Keratinocyte (primary cell): Measurements from ENCODE around the gene SMYD2. TPM values are rescaled to one million over a fixed set of nuclear protein-coding genes. Genes with fewer than 3 reads are reported as not detected.

Experiments
- DNase-seq: peaks from one replicate; pipeline ENCODE4 v3.0.0-alpha.2; 2011; ENCODE audit warnings: low read depth, missing footprints, low spot score
- FAIRE-seq: peaks from 2 replicates; lab custom pipeline; 2011; peaks lifted over from hg19 to GRCh38; lab: Jason Lieb, UNC
- H2AFZ ChIP-seq: 2 replicates; pipeline ENCODE4 v1.6.0; 2012; ENCODE audit warnings: low read length, control low read depth, inconsistent platforms; ENCODE audit not compliant: control insufficient read depth
- H3K27ac ChIP-seq: 2 replicates; pipeline ENCODE4 v1.5.1; 2011; ENCODE audit warnings: low read length; ENCODE audit not compliant: control insufficient read depth, insufficient read depth
- H3K27me3 ChIP-seq: 3 replicates; pipeline ENCODE4 v1.6.0; 2011; ENCODE audit warnings: low read length; ENCODE audit not compliant: control insufficient read depth, insufficient read depth; ENCODE audit errors: extremely low read depth
- H3K36me3 ChIP-seq, 2 experiments: 2 replicates in 1 of 2; 3 replicates in 1 of 2; pipeline ENCODE4 v1.5.1; 2011; ENCODE audit warnings: low read length in 2 of 2, mild to moderate bottlenecking in 1 of 2; ENCODE audit not compliant: control insufficient read depth in 2 of 2, insufficient read depth in 2 of 2; ENCODE audit errors: extremely low read depth in 1 of 2
- H3K4me1 ChIP-seq: 3 replicates; pipeline ENCODE4 v1.5.1; 2011; ENCODE audit warnings: low read length; ENCODE audit not compliant: control insufficient read depth, insufficient read depth; ENCODE audit errors: extremely low read depth
- H3K4me2 ChIP-seq: 3 replicates; pipeline ENCODE4 v1.6.0; 2011; ENCODE audit warnings: low read depth, low read length; ENCODE audit not compliant: control insufficient read depth, insufficient read depth; ENCODE audit errors: extremely low read depth
- H3K4me3 ChIP-seq, 3 experiments: fragments of 200-600 bp in 1 of 3; sonication (generic) in 1 of 3; 2 replicates in 2 of 3; 3 replicates in 1 of 3; pipeline ENCODE4 v1.5.1; 2011 to 2016; ENCODE audit warnings: low read length in 3 of 3, mild to moderate bottlenecking in 3 of 3, control low read depth in 2 of 3, inconsistent platforms in 1 of 3, low read depth in 1 of 3, mixed read lengths in 1 of 3, mixed run types in 1 of 3, moderate library complexity in 1 of 3; ENCODE audit not compliant: control insufficient read depth in 2 of 3, insufficient read depth in 2 of 3; ENCODE audit errors: extremely low read depth in 1 of 3
- H3K79me2 ChIP-seq: 2 replicates; pipeline ENCODE4 v1.6.0; 2012; ENCODE audit warnings: low read length; ENCODE audit not compliant: control insufficient read depth, insufficient read depth
- H3K9ac ChIP-seq: 3 replicates; pipeline ENCODE4 v1.6.0; 2011; ENCODE audit warnings: low read length; ENCODE audit not compliant: control insufficient read depth, insufficient read depth; ENCODE audit errors: extremely low read depth
- H3K9me1 ChIP-seq: 3 replicates; pipeline ENCODE4 v1.6.0; 2011; ENCODE audit warnings: low read length; ENCODE audit not compliant: control insufficient read depth, insufficient read depth; ENCODE audit errors: extremely low read depth
- H3K9me3 ChIP-seq: 2 replicates; pipeline ENCODE4 v1.5.1; 2012; ENCODE audit warnings: low read depth, low read length; ENCODE audit not compliant: control insufficient read depth
- H4K20me1 ChIP-seq: 3 replicates; pipeline ENCODE4 v1.6.0; 2011; ENCODE audit warnings: low read length; ENCODE audit not compliant: control insufficient read depth, insufficient read depth; ENCODE audit errors: extremely low read depth
- EZH2 ChIP-seq: IDR thresholded peaks from one replicate; pipeline ENCODE4 v1.6.1; 2012; ENCODE audit warnings: inconsistent platforms, mild to moderate bottlenecking, low read length, moderate library complexity
- dilution Hi-C: fragments of 300-500 bp; cut with MboI; formaldehyde crosslinking; loops from one replicate; pipeline ENCODE4 v1.7.0; 2020; ENCODE audit warnings: low sequenced_read_pairs; ENCODE audit not compliant: extremely low pct_ligation_motif_present
- polyA minus RNA-seq, 3 experiments: library from RNA; depleted of rRNA, polyadenylated mRNA; stranded (reverse); fragments of >200 nt; gene quantifications; 1 replicate in 1 of 3; 2 replicates in 1 of 3; 3 replicates in 1 of 3; pipeline ENCODE4 v1.2.3, GENCODE V29; 2011
- polyA plus RNA-seq, 5 experiments: library from polyadenylated mRNA; depleted of rRNA in 3 of 5; stranded (reverse) in 3 of 5; stranded (forward) in 1 of 5; unstranded in 1 of 5; fragments of >200 nt; gene quantifications; 1 replicate in 1 of 5; 2 replicates in 3 of 5; 3 replicates in 1 of 5; pipeline versions ENCODE4 v1.2.1 to v1.2.3, GENCODE V29; 2011 to 2012; ENCODE audit warnings: missing spikeins in 2 of 5, low read depth in 1 of 5, low replicate concordance in 1 of 5
- TF ChIP-seq, protein P1 (sequence below), 3 experiments: IDR thresholded peaks in 1 of 3; conservative IDR thresholded peaks in 1 of 3; optimal IDR thresholded peaks in 1 of 3; 2 replicates in 2 of 3; 3 replicates in 1 of 3; pipeline versions ENCODE3 to v1.5.1; 2011; ENCODE audit warnings: low read length in 3 of 3, mild to moderate bottlenecking in 3 of 3, moderate library complexity in 2 of 3, control low read depth in 1 of 3, inconsistent platforms in 1 of 3; ENCODE audit not compliant: insufficient read depth in 2 of 3; ENCODE audit errors: extremely low read depth in 1 of 3

SMYD2 gene, protein sequence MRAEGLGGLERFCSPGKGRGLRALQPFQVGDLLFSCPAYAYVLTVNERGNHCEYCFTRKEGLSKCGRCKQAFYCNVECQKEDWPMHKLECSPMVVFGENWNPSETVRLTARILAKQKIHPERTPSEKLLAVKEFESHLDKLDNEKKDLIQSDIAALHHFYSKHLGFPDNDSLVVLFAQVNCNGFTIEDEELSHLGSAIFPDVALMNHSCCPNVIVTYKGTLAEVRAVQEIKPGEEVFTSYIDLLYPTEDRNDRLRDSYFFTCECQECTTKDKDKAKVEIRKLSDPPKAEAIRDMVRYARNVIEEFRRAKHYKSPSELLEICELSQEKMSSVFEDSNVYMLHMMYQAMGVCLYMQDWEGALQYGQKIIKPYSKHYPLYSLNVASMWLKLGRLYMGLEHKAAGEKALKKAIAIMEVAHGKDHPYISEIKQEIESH
- polyA plus RNA-seq, result 55.1 to 75.5 TPM (median 64.5 TPM) in 3 replicates
- polyA plus RNA-seq (2011; ENCODE audit: low read depth), result 19.1 TPM
- polyA plus RNA-seq (2011; cell fraction: cytosol; rRNA removed), result 47.8 and 74.6 TPM in 2 replicates
- polyA plus RNA-seq (2011; cell fraction: nucleus; rRNA removed), result 50.3 and 54.7 TPM in 2 replicates
- 22.4 and 45.0 TPM in 2 replicates for polyA plus RNA-seq (2012; ENCODE audit: low replicate concordance)
- polyA minus RNA-seq, result 17.8 to 40.4 TPM (median 31.0 TPM) in 3 replicates
- 32.2 TPM for polyA minus RNA-seq (2011; cell fraction: cytosol; rRNA and poly(A)+ RNA removed)
- polyA minus RNA-seq (2011; cell fraction: nucleus; rRNA and poly(A)+ RNA removed), result 12.9 and 23.3 TPM in 2 replicates

DNA sequence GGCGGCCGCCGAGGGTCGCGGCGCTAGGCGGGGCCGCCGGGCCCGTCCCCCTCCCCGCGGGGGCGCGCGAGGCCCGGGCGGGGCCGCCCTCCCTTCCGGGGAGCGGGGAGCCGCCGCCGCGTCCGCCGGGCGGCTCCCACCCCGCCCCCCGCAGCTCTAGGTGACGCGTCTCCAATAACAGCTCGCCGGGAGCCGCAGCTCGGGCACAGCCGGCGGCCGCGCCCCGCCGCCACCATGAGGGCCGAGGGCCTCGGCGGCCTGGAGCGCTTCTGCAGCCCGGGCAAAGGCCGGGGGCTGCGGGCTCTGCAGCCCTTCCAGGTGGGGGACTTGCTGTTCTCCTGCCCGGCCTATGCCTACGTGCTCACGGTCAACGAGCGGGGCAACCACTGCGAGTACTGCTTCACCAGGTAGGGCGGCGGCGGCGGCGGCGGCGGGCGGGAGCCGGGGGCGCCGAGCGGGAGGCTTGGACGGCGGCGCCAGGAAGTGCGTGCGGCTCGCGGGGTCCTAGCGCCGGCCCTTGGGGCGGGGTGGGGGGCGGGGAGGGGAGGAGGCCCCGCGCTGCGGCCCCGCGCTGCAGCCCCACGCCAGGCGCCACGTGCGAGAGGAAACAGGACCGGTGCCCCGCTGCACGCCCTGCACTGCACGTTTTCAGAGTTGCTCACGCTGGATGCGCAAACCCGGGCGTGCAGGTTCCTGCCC lies at the start of gene SMYD2:
Gene SMYD2 (plus strand): TSS at position 139 of the 699 bp plus-strand sequence. CDS start 96 bp downstream, at position 235.
- Histone ChIP-seq H3K36me3 (no peaks in the 10 kb centered on the region), H3K27me3 (no peaks in the 10 kb centered on the region), H4K20me1 (no peaks in the 10 kb centered on the region), H3K79me2 (peaks cover 36% of the 10 kb centered on the region), H3K9me1 (no peaks in the 10 kb centered on the region), H3K4me1 (peaks cover 12% of the 10 kb centered on the region), H3K27ac (peak within 1 kb of the TSS; percentile 86), H2AFZ (peak within 1 kb of the TSS; percentile 85), H3K4me3 (peak within 1 kb of the TSS; percentile 57 to 92 (median 83)), H3K9me3 (no peaks in the 10 kb centered on the region), H3K9ac (peak within 1 kb of the TSS; percentile 87), H3K4me2 (peak within 1 kb of the TSS; percentile 97)
- FAIRE-seq (no peak), DNase-seq (no peak)
- dilution Hi-C loops, result no loop called here
- no peak for TF ChIP-seq EZH2
- TF ChIP-seq, protein P1, sequence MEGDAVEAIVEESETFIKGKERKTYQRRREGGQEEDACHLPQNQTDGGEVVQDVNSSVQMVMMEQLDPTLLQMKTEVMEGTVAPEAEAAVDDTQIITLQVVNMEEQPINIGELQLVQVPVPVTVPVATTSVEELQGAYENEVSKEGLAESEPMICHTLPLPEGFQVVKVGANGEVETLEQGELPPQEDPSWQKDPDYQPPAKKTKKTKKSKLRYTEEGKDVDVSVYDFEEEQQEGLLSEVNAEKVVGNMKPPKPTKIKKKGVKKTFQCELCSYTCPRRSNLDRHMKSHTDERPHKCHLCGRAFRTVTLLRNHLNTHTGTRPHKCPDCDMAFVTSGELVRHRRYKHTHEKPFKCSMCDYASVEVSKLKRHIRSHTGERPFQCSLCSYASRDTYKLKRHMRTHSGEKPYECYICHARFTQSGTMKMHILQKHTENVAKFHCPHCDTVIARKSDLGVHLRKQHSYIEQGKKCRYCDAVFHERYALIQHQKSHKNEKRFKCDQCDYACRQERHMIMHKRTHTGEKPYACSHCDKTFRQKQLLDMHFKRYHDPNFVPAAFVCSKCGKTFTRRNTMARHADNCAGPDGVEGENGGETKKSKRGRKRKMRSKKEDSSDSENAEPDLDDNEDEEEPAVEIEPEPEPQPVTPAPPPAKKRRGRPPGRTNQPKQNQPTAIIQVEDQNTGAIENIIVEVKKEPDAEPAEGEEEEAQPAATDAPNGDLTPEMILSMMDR (optimal IDR thresholded peaks at IDR 0.05 in 1 of 3, IDR thresholded peaks at IDR 0.05 in 1 of 3, conservative IDR thresholded peaks at IDR 0.05 in 1 of 3; ENCODE audit: extremely low read depth in 1 of 3, insufficient read depth in 2 of 3, low read length in 3 of 3), result no peak

DNA sequence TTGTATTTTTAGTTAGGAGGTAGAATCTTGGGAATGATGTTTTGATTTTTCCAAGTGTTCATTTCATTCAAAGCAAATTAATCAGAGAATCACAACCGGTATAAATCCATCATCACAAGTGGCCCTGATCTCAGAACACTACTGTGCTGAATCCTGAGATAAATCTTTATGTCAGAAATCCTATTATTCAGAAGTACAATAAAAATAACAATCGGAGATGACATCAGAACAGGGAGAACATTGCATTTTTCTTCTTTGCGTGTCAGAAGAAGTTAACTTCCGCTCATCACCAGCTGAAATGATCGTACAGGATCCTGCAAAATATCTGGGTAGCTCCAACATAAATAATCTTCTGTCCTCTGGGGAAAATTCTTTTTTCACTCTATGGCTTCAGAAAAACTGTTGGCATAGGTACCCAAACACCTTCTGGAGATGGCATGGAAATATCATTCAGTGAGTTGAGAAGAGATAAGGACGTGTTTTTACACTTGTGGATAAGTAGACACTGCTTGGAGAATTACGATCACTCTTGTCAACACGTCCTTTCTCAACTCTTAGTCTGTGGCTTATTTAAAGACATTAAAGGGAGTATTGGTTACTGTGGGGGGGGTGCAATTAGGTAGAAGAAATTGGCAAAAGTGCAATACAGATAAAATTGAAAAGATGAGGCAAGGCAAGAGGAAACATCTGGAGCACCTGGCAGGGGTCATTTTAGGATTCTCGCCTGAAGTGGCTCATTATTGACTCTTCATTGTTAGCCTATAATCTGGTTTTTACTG lies 46.9 kb upstream of the SMYD2 start:
- Histone ChIP-seq H2AFZ (no peak overlapping the region), H3K9ac (no peak overlapping the region), H3K4me2 (no peak overlapping the region), H4K20me1 (no peaks in the 10 kb centered on the region), H3K36me3 (no peaks in the 10 kb centered on the region), H3K9me1 (no peaks in the 10 kb centered on the region), H3K27me3 (no peaks in the 10 kb centered on the region), H3K27ac (no peak overlapping the region), H3K9me3 (no peaks in the 10 kb centered on the region), H3K79me2 (no peaks in the 10 kb centered on the region), H3K4me1 (no peaks in the 10 kb centered on the region), H3K4me3 (no peak overlapping the region)
- TF ChIP-seq EZH2, result no peak
- TF ChIP-seq, protein P1 (optimal IDR thresholded peaks at IDR 0.05 in 1 of 3, IDR thresholded peaks at IDR 0.05 in 1 of 3, conservative IDR thresholded peaks at IDR 0.05 in 1 of 3; ENCODE audit: extremely low read depth in 1 of 3, insufficient read depth in 2 of 3, low read length in 3 of 3), result no peak
- dilution Hi-C loops, result no loop called here
- FAIRE-seq, result no peak
- DNase-seq, result no peak
